ENCODE results near the gene RDH12. TPM values are rescaled to one million over a fixed set of nuclear protein-coding genes. Genes with fewer than 3 reads are reported as not detected.
"Not testable (repeated sequence)": the region's sequence is repeated elsewhere in the genome, so short reads cannot be mapped to it uniquely, and the experiment has no call there.

Gene RDH12
- total RNA-seq, 1 donor from 2014 or later, result 0.96 TPM

GRCh38 chr14:67704484-67705089, 2.9 kb downstream of the RDH12 start:
- peak; percentile 70 for DNase-seq (ENCODE audit: low spot score)

DNA sequence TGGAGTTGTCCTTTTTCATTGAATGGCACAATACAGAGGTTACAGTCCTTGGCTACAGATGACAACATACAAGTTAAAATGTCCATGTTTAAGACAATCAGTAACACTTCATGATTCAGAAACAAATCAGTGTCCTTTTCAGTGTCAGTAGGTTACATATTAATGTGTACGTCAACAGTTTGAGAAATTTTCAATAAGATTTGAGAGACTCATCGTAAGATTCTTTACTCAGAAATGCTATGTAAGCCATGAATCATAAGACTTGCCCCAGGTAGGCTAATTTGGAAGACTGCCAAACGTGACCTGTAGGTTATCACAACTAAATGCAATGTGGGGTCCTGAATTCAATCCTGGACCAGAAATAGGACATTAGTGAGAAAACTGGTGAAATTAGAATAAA, 3.5 kb downstream of the RDH12 start:
- no peak for DNase-seq (ENCODE audit: low spot score)

- not testable (repeated sequence) for DNase-seq (ENCODE audit: low spot score)
Observed at GRCh38 chr14:67709346-67709745, 7.7 kb downstream of the RDH12 start.

DNA sequence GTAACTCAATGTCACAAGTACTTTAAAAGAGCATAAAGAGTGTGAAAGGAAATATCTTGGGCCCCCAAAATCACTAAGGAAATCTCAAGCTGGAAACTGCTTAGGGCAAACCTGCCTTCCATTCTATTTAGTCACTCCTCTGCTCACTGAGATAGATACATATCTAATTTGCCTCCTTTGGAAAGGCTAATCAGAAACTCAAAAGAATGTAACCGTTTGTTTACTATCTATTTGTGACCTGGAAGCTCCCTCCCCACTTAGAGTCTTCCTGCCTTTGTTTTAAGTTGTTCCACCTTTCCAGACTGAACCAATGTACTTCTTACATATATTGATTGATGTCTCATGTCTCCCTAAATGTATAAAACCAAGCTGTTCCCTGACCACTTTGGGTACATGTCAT, 8.1 kb downstream of the RDH12 start:
- not testable (repeated sequence) for DNase-seq (ENCODE audit: low spot score)

DNA sequence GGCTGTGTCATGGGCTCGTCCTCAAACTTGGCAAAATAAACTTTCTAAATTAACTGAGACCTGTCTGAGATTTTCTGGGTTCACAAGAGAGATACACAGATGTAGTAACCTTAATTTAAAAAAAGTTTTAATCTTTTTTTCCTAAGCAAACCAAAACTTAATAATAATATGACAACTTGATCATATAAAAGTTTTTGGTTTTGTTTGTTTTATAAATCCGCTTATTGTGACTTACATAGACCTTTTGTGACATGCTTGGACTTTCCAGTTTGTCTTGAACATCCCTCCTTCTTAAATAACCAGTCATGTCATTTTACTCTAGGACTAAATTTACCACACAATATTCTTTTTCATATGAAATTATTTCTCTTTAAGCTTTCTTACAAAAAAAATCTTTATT, 8.5 kb downstream of the RDH12 start:
- no peak for DNase-seq (ENCODE audit: low spot score)

GRCh38 chr14:67717048-67717447, 15.4 kb downstream of the RDH12 start:
- DNase-seq (ENCODE audit: low spot score), result no peak

DNA sequence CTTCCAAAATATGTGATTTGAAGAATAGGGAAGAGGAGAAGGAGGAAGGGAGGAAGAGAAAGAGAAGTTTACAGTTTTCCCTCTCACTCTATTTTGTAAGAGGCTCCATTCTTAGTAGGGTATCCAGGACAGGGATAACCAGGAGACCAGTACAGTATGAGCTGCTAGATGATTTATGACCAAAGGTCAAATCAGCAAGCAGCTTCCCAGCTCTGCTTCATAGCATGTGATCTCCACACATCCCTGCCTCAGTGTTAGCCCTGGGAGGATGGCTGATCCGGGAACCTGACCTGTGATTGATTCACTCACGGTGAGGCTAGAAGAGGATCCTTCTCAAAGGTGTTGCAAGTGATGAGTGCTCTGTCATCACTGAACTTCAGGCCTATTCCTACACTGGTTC, 16.6 kb downstream of the RDH12 start:
- DNase-seq (ENCODE audit: low spot score), result no peak

- DNase-seq (ENCODE audit: low spot score), result not testable (repeated sequence)
Observed at GRCh38 chr14:67719385-67719784, 17.7 kb downstream of the RDH12 start.

DNA sequence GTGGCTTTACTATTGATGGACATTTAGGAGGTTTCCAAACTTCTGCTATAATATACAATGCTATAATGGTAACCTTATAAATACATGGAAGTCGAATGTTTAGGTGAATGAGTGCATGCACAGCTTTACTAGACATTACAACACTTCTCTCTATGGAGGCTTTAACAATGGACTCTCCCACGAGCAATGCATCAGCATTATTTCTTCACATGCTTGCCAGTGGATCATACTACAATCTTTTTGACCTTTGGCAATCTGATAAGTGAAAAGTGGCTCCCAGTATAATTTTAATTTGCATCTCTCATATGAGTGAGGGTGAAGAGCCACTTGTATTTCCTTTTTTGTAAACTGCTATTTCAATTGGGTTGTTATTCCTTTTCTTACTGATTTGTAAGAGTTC, 18.2 kb downstream of the RDH12 start:
- DNase-seq (ENCODE audit: low spot score), result no peak

DNA sequence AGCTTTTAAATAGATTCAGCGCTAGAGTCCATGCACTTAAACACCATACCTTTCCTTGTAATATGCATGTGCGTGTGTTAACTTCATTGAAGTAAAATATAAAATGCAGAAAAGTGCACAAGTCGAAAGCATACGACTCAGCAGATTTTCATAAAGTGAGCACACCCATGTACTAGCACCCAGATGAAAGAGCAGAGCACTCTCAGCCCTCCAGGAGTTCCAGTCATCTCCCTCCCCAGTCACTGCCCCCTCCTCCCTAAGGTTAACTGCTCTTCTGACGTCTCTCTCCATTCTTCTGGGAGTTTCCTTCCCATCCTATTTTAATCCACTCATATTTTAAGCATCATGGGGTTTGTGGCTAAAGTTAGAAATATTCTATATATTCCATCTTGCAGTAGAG, 20.2 kb downstream of the RDH12 start:
- DNase-seq (ENCODE audit: low spot score), result no peak

DNA sequence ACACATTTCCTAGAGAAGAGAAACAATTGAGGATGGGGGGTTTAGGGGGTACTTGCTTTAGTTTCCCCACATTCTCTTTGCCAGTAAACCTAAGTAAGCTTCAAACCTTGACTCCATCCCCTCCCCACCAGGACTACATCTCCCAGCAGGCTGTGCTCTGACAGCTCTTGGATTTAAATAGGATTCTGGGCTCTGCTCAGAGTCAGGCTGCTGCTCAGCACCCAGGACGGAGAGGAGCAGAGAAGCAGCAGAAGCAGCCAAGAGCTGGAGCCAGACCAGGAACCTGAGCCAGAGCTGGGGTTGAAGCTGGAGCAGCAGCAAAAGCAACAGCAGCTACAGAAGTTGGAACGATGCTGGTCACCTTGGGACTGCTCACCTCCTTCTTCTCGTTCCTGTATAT, 20.6 kb downstream of the RDH12 start:
- peak; percentile 91 for DNase-seq (ENCODE audit: low spot score)

GRCh38 chr14:67725171-67725570, 23.5 kb downstream of the RDH12 start:
- no peak for DNase-seq (ENCODE audit: low spot score)

GRCh38 chr14:67727361-67727760, 25.7 kb downstream of the RDH12 start:
- DNase-seq (ENCODE audit: low spot score), result no peak

DNA sequence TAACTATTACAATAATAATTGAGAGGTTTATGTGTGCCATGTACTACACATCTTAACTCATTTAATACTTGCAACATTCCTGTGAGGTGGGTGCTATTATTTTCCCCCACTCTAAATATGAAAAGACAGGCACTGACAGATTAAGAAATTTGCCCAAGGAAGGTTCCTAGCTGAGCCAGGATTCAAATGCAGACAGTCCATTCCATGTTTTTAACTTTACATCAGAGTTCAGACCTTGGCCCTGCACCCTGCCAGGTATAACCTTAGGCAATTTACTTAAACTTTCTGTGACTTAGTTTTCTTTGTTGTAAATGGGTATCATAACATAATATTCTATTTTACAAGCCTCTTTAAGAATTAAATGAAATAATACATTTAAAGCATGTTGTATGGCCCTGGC, 26.6 kb downstream of the RDH12 start:
- DNase-seq (ENCODE audit: low spot score), result no peak

DNA sequence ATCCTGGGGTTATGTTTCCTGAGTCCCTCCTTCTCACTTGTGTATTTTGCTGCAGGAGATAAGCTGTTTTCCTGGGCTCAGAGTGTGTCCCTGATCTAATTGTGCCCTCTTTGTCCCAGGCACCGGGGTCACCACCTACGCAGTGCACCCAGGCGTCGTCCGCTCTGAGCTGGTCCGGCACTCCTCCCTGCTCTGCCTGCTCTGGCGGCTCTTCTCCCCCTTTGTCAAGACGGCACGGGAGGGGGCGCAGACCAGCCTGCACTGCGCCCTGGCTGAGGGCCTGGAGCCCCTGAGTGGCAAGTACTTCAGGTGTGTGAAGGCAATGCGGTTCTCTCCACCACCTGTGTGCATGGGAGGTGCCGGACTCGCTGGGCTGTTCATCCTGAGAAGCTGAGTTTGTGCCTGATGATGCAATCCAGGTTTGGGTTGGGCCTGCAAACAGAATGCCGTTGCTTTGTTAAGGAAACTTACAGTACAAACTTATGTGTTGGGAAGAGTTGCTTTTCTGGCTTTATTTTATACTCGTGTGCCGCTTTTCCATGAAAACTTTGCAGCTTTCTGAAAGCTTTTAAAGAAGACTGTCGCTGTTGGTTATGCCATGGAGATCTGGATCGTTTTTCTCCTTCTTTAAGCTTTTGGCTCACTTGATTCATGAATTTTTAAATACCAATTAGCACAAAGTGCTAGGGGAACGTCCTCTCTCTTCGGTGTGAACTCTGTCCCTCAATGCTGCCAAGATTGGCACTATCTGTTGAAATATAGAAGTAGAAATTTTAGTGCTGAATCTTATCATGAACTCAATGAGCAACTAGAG, 27.6 kb downstream of the RDH12 start:
- no peak for DNase-seq (ENCODE audit: low spot score)

- no peak for DNase-seq (ENCODE audit: low spot score)
Observed at GRCh38 chr14:67733616-67734015, 31.9 kb downstream of the RDH12 start.

- no peak for DNase-seq (ENCODE audit: low spot score)
Observed at GRCh38 chr14:67734675-67735074, 33.0 kb downstream of the RDH12 start.

DNA sequence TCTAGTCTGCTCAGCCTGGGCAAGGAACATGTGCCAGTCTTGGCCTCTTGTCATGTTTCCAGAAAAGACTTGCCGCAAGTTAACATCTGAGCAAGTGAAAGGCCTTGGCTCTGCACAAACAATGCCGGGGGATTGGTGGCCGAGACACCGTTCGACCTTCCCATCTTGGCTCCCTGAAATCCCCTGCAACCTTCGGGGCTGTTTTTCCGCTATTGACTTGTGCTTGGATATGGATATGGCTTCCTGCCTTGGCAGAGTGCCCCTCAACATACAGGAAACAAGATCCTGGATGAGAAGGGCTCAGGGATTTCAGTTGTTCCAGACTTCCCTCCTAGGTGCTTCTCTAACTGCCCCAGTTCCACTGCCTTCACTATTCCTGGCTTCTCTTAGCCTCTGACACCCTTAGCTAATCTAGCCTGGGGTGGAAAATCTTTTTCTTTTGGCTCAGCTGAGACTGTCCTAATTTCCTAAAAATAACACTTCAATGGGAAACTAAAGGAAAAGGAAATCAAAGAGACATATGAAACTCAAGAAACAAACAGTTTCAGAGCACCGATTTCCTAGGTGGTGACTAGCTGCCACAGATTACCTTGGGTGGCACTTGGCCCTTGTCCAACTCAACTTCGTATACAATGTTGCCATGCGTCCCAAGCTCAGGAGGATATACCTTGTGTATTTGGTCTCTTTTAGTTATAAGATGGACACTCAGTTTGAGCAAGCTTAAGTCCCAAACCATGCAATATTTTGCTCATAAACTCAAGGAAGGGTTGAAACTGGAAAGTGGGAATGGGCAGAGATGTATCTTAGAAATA, 33.9 kb downstream of the RDH12 start:
- DNase-seq (ENCODE audit: low spot score), result no peak

GRCh38 chr14:67736771-67737170, 35.1 kb downstream of the RDH12 start:
- no peak for DNase-seq (ENCODE audit: low spot score)

GRCh38 chr14:67738740-67739504, 37.2 kb downstream of the RDH12 start:
- no peak for DNase-seq (ENCODE audit: low spot score)

GRCh38 chr14:67744046-67744445, 42.4 kb downstream of the RDH12 start:
- no peak for DNase-seq (ENCODE audit: low spot score)

DNA sequence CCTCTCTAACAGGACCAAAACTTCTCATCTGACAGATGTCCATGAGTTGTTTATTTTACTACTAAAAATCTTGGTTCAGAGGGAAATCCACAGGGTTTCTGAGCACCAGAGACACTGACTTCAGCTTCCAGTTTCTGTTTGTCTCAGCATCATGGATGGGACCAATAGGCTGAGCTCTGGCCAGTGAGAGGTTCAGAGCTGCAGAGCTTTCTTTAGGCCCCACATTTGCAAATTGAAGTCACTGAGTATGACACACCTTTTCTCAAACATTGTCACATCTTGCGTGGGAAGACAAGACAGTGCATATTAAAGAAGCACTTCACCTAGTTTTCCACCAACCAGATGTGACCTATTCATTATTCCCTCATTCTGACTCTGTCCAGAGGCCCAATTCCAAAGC, 45.2 kb downstream of the RDH12 start:
- DNase-seq (ENCODE audit: low spot score), result no peak

Measured in umbilical cord (tissue), 2 donors.